ENCODE results near the gene GLP1R.

Gene GLP1R

GRCh38 chr6:39004801-39005200 lies 43.8 kb upstream of the GLP1R start:
- no peak overlapping the region for H3K4me3 ChIP-seq (ENCODE audit: low read depth, low read length)
- H3K27ac ChIP-seq (ENCODE audit: extremely low read depth, low read depth, low read length): no peak overlapping the region
- H3K36me3 ChIP-seq (ENCODE audit: control insufficient read depth in 2 of 2, insufficient read depth in 1 of 2, low read length in 2 of 2): no peaks in the 10 kb centered on the region
- peaks cover 3% of the 10 kb centered on the region for H3K4me1 ChIP-seq (ENCODE audit: control insufficient read depth, insufficient read depth, low read length)
- ChIA-PET POLR2A (no interaction called here), CTCF (interaction anchor here (0.8 to 5.7 kb wide), 8 partner anchors 11 to 306 kb away, joined by 3 to 43 read pairs (median 24); no protein-coding TSS in a partner anchor)
- no peaks in the 10 kb centered on the region for H3K9me3 ChIP-seq (ENCODE audit: control insufficient read depth, insufficient read depth, low read depth, low read length)
- TF ChIP-seq ZBTB26 (tag by site-specific recombination; optimal IDR thresholded peaks at IDR 0.05) (no peak), KLF7 (tag by site-specific recombination; IDR thresholded peaks at IDR 0.05; ENCODE audit: borderline replicate concordance) (no peak), FEZF1 (tag by site-specific recombination; IDR thresholded peaks at IDR 0.05) (no peak), ZNF112 (tag by site-specific recombination; IDR thresholded peaks at IDR 0.05) (no peak), ZNF843 (tag by site-specific recombination; IDR thresholded peaks at IDR 0.05) (no peak), OVOL3 (tag by site-specific recombination; IDR thresholded peaks at IDR 0.05) (no peak)

- CTCF ChIA-PET: interaction anchor here (1.0 to 3.6 kb wide), 5 partner anchors 9 to 154 kb away, joined by 3 to 17 read pairs (median 5); no protein-coding TSS in a partner anchor
- Histone ChIP-seq H3K4me3 (ENCODE audit: low read depth, low read length) (no peak overlapping the region), H3K27ac (ENCODE audit: extremely low read depth, low read depth, low read length) (no peak overlapping the region), H3K4me1 (ENCODE audit: control insufficient read depth, insufficient read depth, low read length) (peaks cover 3% of the 10 kb centered on the region), H3K36me3 (ENCODE audit: control insufficient read depth in 2 of 2, insufficient read depth in 1 of 2, low read length in 2 of 2) (no peaks in the 10 kb centered on the region), H3K9me3 (ENCODE audit: control insufficient read depth, insufficient read depth, low read depth, low read length) (no peaks in the 10 kb centered on the region)
- POLR2A ChIA-PET: no interaction called here
- TF ChIP-seq ZNF26 (tag by site-specific recombination; IDR thresholded peaks at IDR 0.05): no peak
- no peak for TF ChIP-seq ZNF530 (tag by site-specific recombination; IDR thresholded peaks at IDR 0.05; ENCODE audit: low read depth)
- TF ChIP-seq ZNF138 (tag by site-specific recombination; IDR thresholded peaks at IDR 0.05; ENCODE audit: borderline replicate concordance): no peak
- no peak for TF ChIP-seq ZNF513 (tag by site-specific recombination; IDR thresholded peaks at IDR 0.05)
- TF ChIP-seq ZNF521 (tag by site-specific recombination; IDR thresholded peaks at IDR 0.05): no peak
- TF ChIP-seq ZBTB11 (tag by site-specific recombination; conservative IDR thresholded peaks at IDR 0.05; ENCODE audit: low read depth): no peak
- TF ChIP-seq SCRT1 (tag by site-specific recombination; IDR thresholded peaks at IDR 0.05; ENCODE audit: borderline replicate concordance): no peak
- TF ChIP-seq ZNF837 (tag by site-specific recombination; IDR thresholded peaks at IDR 0.05): no peak
- TF ChIP-seq ZBTB20 (tag by site-specific recombination; IDR thresholded peaks at IDR 0.05): no peak
- no peak for TF ChIP-seq IKZF3 (tag by site-specific recombination; IDR thresholded peaks at IDR 0.05)
- TF ChIP-seq ZNF362 (tag by site-specific recombination; IDR thresholded peaks at IDR 0.05): no peak
- no peak for TF ChIP-seq ZNF701 (tag by site-specific recombination; IDR thresholded peaks at IDR 0.05)
- TF ChIP-seq KLF9 (tag by site-specific recombination; IDR thresholded peaks at IDR 0.05; ENCODE audit: low read depth): no peak
Observed at GRCh38 chr6:39005774-39006173, 42.8 kb upstream of the GLP1R start.

Data from HEK293 (cell line).